Measurements from ENCODE around the gene ZCCHC4.

DNA sequence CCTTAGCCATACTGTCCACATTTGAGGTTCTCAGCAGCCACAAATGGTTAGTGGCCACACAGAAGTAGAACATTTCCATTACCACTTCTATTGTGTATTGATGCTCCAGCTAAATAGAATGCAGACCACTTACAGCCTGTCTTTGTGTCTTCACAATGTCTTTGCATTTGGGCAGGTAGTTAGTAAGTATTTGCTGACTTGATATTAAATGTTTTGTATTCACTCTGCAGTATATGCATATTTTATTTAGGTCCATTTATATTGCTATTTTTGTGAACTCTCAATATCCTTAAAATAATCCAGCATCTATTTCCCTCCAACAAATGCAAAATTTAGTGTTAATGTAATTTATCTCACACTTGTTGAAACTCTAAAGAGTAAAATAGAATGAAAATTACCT, 91.1 kb downstream of the ZCCHC4 start:
- TF ChIP-seq, protein P1, sequence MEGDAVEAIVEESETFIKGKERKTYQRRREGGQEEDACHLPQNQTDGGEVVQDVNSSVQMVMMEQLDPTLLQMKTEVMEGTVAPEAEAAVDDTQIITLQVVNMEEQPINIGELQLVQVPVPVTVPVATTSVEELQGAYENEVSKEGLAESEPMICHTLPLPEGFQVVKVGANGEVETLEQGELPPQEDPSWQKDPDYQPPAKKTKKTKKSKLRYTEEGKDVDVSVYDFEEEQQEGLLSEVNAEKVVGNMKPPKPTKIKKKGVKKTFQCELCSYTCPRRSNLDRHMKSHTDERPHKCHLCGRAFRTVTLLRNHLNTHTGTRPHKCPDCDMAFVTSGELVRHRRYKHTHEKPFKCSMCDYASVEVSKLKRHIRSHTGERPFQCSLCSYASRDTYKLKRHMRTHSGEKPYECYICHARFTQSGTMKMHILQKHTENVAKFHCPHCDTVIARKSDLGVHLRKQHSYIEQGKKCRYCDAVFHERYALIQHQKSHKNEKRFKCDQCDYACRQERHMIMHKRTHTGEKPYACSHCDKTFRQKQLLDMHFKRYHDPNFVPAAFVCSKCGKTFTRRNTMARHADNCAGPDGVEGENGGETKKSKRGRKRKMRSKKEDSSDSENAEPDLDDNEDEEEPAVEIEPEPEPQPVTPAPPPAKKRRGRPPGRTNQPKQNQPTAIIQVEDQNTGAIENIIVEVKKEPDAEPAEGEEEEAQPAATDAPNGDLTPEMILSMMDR (IDR thresholded peaks at IDR 0.05): no peak
- TF ChIP-seq POLR2A (IDR thresholded peaks at IDR 0.05): no peak

Measured in esophagus squamous epithelium (tissue), 4 donors.